Activated T-cell treated with anti-CD3 and anti-CD28 coated beads, Interleukin-2, amount 50 U/mL, for 4 hours (primary cell): ENCODE results near the gene ATF7IP. TPM values are rescaled to one million over a fixed set of nuclear protein-coding genes. Genes with fewer than 3 reads are reported as not detected.

Source experiments
- ATAC-seq, 2 donors: fragments of 200-7000 bp; cut with Tn5 transposase; one replicate each; pipeline ENCODE4 v1.10.0; 2021
- DNase-seq: peaks from one replicate; pipeline ENCODE4 v3.0.0-alpha.2; 2020
- H3K27me3 Mint-ChIP-seq: one replicate; pipeline ENCODE4 v1.8.0; 2021; ENCODE audit warnings: low read depth, mixed read lengths
- H3K36me3 Mint-ChIP-seq: one replicate; pipeline ENCODE4 v1.8.0; 2022; ENCODE audit warnings: mixed read lengths; ENCODE audit not compliant: insufficient read depth
- H3K4me1 Mint-ChIP-seq: one replicate; pipeline ENCODE4 v1.8.0; 2021; ENCODE audit warnings: low read depth, mixed read lengths
- H3K4me3 Mint-ChIP-seq: one replicate; pipeline ENCODE4 v1.8.0; 2021; ENCODE audit warnings: mild to moderate bottlenecking, moderate library complexity, mixed read lengths
- H3K9me3 Mint-ChIP-seq: one replicate; pipeline ENCODE4 v1.8.0; 2021; ENCODE audit warnings: mixed read lengths
- total RNA-seq, 3 donors: library from RNA; stranded (reverse); gene quantifications; one replicate each; pipeline ENCODE4 v1.2.1, GENCODE V29; 2021

ATF7IP gene
- total RNA-seq, 3 donors from 2014 or later: 33.5 to 54.6 (median 39.4) TPM

GRCh38 chr12:14514946-14515345 lies 149.5 kb downstream of the ATF7IP start:
- Mint-ChIP-seq H3K36me3 (no peaks in the 10 kb centered on the region), H3K4me1 (no peaks in the 10 kb centered on the region), H3K27me3 (no peaks in the 10 kb centered on the region), H3K9me3 (peaks cover 4% of the 10 kb centered on the region), H3K4me3 (no peak overlapping the region)
- ATAC-seq (no peak), DNase-seq (no peak)

GRCh38 chr12:14521822-14522221 lies 156.3 kb downstream of the ATF7IP start:
- DNase-seq: no peak
- no peaks in the 10 kb centered on the region for H3K27me3 Mint-ChIP-seq
- peaks cover 45% of the 10 kb centered on the region for H3K9me3 Mint-ChIP-seq
- no peak overlapping the region for H3K4me3 Mint-ChIP-seq
- H3K4me1 Mint-ChIP-seq: no peaks in the 10 kb centered on the region
- H3K36me3 Mint-ChIP-seq: no peaks in the 10 kb centered on the region
- ATAC-seq: no peak

- ATAC-seq (no peak), DNase-seq (no peak)
- Mint-ChIP-seq H3K4me1 (no peaks in the 10 kb centered on the region), H3K9me3 (peaks cover 38% of the 10 kb centered on the region), H3K36me3 (no peaks in the 10 kb centered on the region), H3K4me3 (no peak overlapping the region), H3K27me3 (no peaks in the 10 kb centered on the region)
Observed at GRCh38 chr12:14525964-14526363, 160.5 kb downstream of the ATF7IP start.

GRCh38 chr12:14532152-14532551 lies 166.7 kb downstream of the ATF7IP start:
- no peaks in the 10 kb centered on the region for H3K36me3 Mint-ChIP-seq
- no peak overlapping the region for H3K4me3 Mint-ChIP-seq
- ATAC-seq: no peak
- no peaks in the 10 kb centered on the region for H3K4me1 Mint-ChIP-seq
- H3K9me3 Mint-ChIP-seq: no peaks in the 10 kb centered on the region
- no peak for DNase-seq
- H3K27me3 Mint-ChIP-seq: peaks cover 1% of the 10 kb centered on the region

- Mint-ChIP-seq H3K27me3 (peaks cover 1% of the 10 kb centered on the region), H3K4me3 (no peak overlapping the region), H3K36me3 (no peaks in the 10 kb centered on the region), H3K9me3 (no peaks in the 10 kb centered on the region), H3K4me1 (no peaks in the 10 kb centered on the region)
- no peak for DNase-seq
- no peak for ATAC-seq
Observed at GRCh38 chr12:14537088-14537487, 171.6 kb downstream of the ATF7IP start.

- Mint-ChIP-seq H3K9me3 (no peaks in the 10 kb centered on the region), H3K4me1 (no peaks in the 10 kb centered on the region), H3K4me3 (no peak overlapping the region), H3K36me3 (no peaks in the 10 kb centered on the region), H3K27me3 (peaks cover 2% of the 10 kb centered on the region)
- no peak for DNase-seq
- ATAC-seq: peak in 1 of 2 donors; percentile 25
Observed at GRCh38 chr12:14540801-14541462, 175.4 kb downstream of the ATF7IP start.

DNA sequence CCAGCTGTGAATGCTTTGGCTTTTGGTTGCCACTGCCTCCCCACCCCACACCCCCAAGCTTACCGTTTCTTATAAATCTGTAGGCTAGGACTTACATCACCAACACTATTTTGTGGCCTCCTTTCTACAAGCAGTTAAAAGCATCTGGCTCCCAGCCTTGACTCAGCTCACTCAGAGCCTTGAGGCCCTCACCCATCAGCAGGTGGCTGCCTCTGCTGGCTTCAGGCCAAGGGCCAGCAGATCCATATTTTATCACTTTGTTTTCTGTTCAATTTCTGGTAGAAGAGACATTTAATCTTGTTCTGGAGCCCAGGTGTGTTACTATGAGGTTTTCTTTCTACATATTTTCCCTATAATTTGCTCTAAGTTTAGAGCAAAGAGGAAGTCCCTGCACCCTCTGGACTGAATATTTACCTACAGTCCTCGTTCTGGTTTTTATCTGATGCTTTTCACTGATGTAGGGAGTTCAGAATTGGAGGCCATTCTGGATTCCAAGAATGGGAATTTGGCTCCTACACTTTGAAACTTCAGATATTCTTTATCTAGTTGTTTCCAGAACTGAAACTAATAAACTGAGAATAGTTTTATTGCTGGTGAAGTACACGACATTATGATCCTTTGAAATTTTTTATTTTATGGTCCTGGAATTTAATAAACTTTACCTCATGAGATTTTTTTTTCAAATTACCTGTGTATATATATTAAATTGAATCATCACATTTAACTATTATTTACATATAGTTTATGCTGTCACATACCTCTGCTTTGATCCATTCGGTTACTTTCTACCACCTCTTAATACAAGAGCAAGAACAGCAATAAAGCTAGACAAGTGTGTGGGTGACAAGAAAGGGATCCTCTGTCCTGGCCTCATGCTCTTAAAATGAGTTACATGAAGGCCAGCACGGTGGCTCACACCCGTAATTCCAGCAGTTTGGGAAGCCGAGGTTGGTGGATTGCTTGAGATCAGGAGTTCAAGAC lies 180.0 kb downstream of the ATF7IP start:
- DNase-seq (no peak), ATAC-seq (no peak)
- no peaks in the 10 kb centered on the region for H3K36me3 Mint-ChIP-seq
- H3K9me3 Mint-ChIP-seq: no peaks in the 10 kb centered on the region
- H3K4me3 Mint-ChIP-seq: no peak overlapping the region
- H3K27me3 Mint-ChIP-seq: peaks cover 5% of the 10 kb centered on the region
- no peaks in the 10 kb centered on the region for H3K4me1 Mint-ChIP-seq

GRCh38 chr12:14547571-14547970 lies 182.1 kb downstream of the ATF7IP start:
- H3K4me1 Mint-ChIP-seq: no peaks in the 10 kb centered on the region
- peaks cover 5% of the 10 kb centered on the region for H3K27me3 Mint-ChIP-seq
- ATAC-seq: no peak
- no peak overlapping the region for H3K4me3 Mint-ChIP-seq
- no peaks in the 10 kb centered on the region for H3K36me3 Mint-ChIP-seq
- DNase-seq: no peak
- H3K9me3 Mint-ChIP-seq: no peaks in the 10 kb centered on the region

GRCh38 chr12:14548609-14549008 lies 183.1 kb downstream of the ATF7IP start:
- H3K9me3 Mint-ChIP-seq: no peaks in the 10 kb centered on the region
- no peak overlapping the region for H3K4me3 Mint-ChIP-seq
- H3K4me1 Mint-ChIP-seq: no peaks in the 10 kb centered on the region
- ATAC-seq (no peak), DNase-seq (no peak)
- no peaks in the 10 kb centered on the region for H3K36me3 Mint-ChIP-seq
- peaks cover 6% of the 10 kb centered on the region for H3K27me3 Mint-ChIP-seq

Other genes with a start within 250 kb of the ATF7IP start
- under 1 TPM in 2 of 3 donors, not detected in 1; 0.13 to 0.43 TPM for gene PLBD1, start 202.2 kb downstream of the ATF7IP start, total RNA-seq